Hepatocyte (in vitro differentiated cells): ENCODE data around the gene TMEM256. TPM values are rescaled to one million over a fixed set of nuclear protein-coding genes. Genes with fewer than 3 reads are reported as not detected.

Experiments used
- DNase-seq: peaks from one replicate; pipeline ENCODE4 v3.0.0-alpha.2; 2016; ENCODE audit warnings: low spot score
- H2AFZ ChIP-seq: fragments of 200-600 bp; sonication (generic); 2 replicates; pipeline ENCODE4 v1.6.0; 2016; ENCODE audit warnings: antibody characterized with exemption, mild to moderate bottlenecking
- H3K27ac ChIP-seq: fragments of 200-600 bp; sonication (generic); 2 replicates; pipeline ENCODE4 v1.5.1; 2016; ENCODE audit warnings: mild to moderate bottlenecking
- H3K27me3 ChIP-seq: fragments of 200-600 bp; sonication (generic); 2 replicates; pipeline ENCODE4 v1.6.1; 2016
- H3K36me3 ChIP-seq: fragments of 200-600 bp; sonication (generic); replicated peaks from 2 replicates; pipeline ENCODE4 v1.5.1; 2016; ENCODE audit warnings: low read depth; ENCODE audit not compliant: insufficient read depth
- H3K4me1 ChIP-seq: fragments of 200-600 bp; sonication (generic); 2 replicates; pipeline ENCODE4 v1.5.1; 2016; ENCODE audit warnings: mild to moderate bottlenecking, moderate library complexity; ENCODE audit not compliant: insufficient read depth
- H3K4me2 ChIP-seq: fragments of 200-600 bp; sonication (generic); 2 replicates; pipeline ENCODE4 v1.6.0; 2016
- H3K4me3 ChIP-seq: fragments of 200-600 bp; sonication (generic); 2 replicates; pipeline ENCODE4 v1.5.1; 2016; ENCODE audit warnings: mild to moderate bottlenecking
- H3K79me2 ChIP-seq: fragments of 200-600 bp; sonication (generic); 2 replicates; pipeline ENCODE4 v1.6.0; 2017; ENCODE audit warnings: mild to moderate bottlenecking
- H3K9me2 ChIP-seq: fragments of 200-600 bp; sonication (generic); replicated peaks from 2 replicates; pipeline ENCODE4 v1.6.0; 2017; ENCODE audit warnings: mild to moderate bottlenecking; ENCODE audit not compliant: insufficient read depth
- H3K9me3 ChIP-seq: fragments of 200-600 bp; sonication (generic); 2 replicates; pipeline ENCODE4 v1.5.1; 2016; ENCODE audit warnings: low read depth, mild to moderate bottlenecking
- H4K20me1 ChIP-seq: fragments of 200-600 bp; sonication (generic); 2 replicates; pipeline ENCODE4 v1.6.0; 2016; ENCODE audit warnings: mild to moderate bottlenecking; ENCODE audit not compliant: insufficient read depth, poor library complexity, severe bottlenecking
- EZH2 ChIP-seq: fragments of 200-600 bp; sonication (generic); IDR thresholded peaks from 2 replicates; pipeline ENCODE4 v1.6.1; 2016; ENCODE audit warnings: antibody characterized with exemption, mild to moderate bottlenecking, borderline replicate concordance
- EZH2phosphoT487 ChIP-seq: fragments of 200-600 bp; sonication (generic); IDR thresholded peaks from one replicate; pipeline ENCODE4 v1.6.1; 2018; ENCODE audit warnings: antibody characterized with exemption, mild to moderate bottlenecking, low read depth, moderate library complexity; ENCODE audit not compliant: unreplicated experiment, severe bottlenecking
- WGBS: methylation state at CpG from one replicate; pipeline ENCODE4 v1.1.6; 2016; ENCODE audit warnings: low lambda C conversion rate; ENCODE audit errors: missing lambda C conversion rate; 5-methylcytosine and 5-hydroxymethylcytosine counted together
- polyA plus RNA-seq: library from polyadenylated mRNA; unstranded; fragments of >200 nt; fragmentation: Nextera tagmentation; extraction: Ambion mirVana; gene quantifications from 2 replicates; pipeline ENCODE4 v1.2.1, GENCODE V29; 2016
- total RNA-seq: library from RNA; depleted of rRNA; stranded (reverse); fragments of >200 nt; gene quantifications from 2 replicates; pipeline ENCODE4 v1.2.3, GENCODE V29; 2014
- TF ChIP-seq, protein P1 (sequence below): fragments of 200-600 bp; sonication (generic); IDR thresholded peaks from 2 replicates; pipeline ENCODE4 v1.5.1; 2016; ENCODE audit warnings: antibody characterized with exemption, mild to moderate bottlenecking; ENCODE audit not compliant: poor library complexity

Gene TMEM256
- total and polyA plus RNA-seq, 2 experiments from 2014 or later: 105 to 118 TPM

DNA sequence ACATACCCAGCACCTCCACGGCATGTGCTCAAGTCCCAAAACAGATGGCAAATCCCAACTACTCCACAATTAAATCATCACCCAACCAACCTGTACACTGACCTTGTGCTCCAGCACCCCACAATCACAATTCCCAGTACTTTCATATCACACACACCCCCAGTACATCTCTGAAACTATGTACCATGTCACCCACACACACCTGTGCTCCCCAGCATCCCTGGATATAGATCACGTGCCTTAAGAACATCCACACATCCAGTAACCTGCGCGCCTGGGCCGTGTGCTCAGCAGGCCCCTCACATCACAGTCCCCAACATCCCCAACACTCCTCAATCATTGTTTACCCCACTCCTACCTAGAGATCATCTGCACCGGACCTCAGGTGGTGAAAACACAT is 5.8 kb upstream of the TMEM256 start:
- H3K4me2 ChIP-seq: no peak overlapping the region
- H3K4me1 ChIP-seq: no peaks in the 10 kb centered on the region
- H4K20me1 ChIP-seq: no peaks in the 10 kb centered on the region
- H3K9me2 ChIP-seq: no peaks in the 10 kb centered on the region
- TF ChIP-seq, protein P1, sequence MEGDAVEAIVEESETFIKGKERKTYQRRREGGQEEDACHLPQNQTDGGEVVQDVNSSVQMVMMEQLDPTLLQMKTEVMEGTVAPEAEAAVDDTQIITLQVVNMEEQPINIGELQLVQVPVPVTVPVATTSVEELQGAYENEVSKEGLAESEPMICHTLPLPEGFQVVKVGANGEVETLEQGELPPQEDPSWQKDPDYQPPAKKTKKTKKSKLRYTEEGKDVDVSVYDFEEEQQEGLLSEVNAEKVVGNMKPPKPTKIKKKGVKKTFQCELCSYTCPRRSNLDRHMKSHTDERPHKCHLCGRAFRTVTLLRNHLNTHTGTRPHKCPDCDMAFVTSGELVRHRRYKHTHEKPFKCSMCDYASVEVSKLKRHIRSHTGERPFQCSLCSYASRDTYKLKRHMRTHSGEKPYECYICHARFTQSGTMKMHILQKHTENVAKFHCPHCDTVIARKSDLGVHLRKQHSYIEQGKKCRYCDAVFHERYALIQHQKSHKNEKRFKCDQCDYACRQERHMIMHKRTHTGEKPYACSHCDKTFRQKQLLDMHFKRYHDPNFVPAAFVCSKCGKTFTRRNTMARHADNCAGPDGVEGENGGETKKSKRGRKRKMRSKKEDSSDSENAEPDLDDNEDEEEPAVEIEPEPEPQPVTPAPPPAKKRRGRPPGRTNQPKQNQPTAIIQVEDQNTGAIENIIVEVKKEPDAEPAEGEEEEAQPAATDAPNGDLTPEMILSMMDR: no peak
- TF ChIP-seq EZH2phosphoT487 (no peak), EZH2 (no peak)
- H3K4me3 ChIP-seq: no peak overlapping the region
- H3K9me3 ChIP-seq: no peaks in the 10 kb centered on the region
- H3K27me3 ChIP-seq: no peaks in the 10 kb centered on the region
- H3K79me2 ChIP-seq: peaks cover 6% of the 10 kb centered on the region
- H3K27ac ChIP-seq: no peak overlapping the region
- H2AFZ ChIP-seq: no peak overlapping the region
- H3K36me3 ChIP-seq: no peaks in the 10 kb centered on the region
- WGBS: 92% methylated on average over 6 of the region's 6 CpGs
- DNase-seq: no peak

DNA sequence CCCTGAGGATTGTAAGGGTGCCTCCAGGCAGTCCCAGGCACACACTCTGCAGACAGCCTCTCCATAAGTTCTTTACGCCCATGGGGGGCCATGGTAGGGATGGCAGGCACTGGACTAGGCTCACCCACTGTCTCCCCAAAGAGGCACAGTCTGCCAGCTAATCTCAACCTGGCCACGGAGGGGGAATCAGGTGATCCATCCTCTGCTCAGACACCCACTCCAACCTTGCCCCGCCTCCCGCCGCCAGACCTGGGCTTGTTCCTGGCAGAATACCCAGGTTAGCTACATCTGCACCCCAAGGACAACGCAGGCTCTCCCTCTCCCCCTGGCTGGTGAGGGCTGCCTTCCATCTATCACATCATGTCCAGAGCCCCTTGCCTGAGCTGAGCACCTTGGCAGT is 5.0 kb upstream of the TMEM256 start:
- Histone ChIP-seq H3K79me2 (peaks cover 6% of the 10 kb centered on the region), H3K27ac (no peak overlapping the region), H3K9me2 (no peaks in the 10 kb centered on the region), H3K4me2 (no peak overlapping the region), H3K9me3 (no peaks in the 10 kb centered on the region), H2AFZ (no peak overlapping the region), H3K36me3 (no peaks in the 10 kb centered on the region), H3K4me3 (no peak overlapping the region), H3K4me1 (no peaks in the 10 kb centered on the region), H3K27me3 (no peaks in the 10 kb centered on the region), H4K20me1 (no peaks in the 10 kb centered on the region)
- TF ChIP-seq, protein P1: no peak
- TF ChIP-seq EZH2 (no peak), EZH2phosphoT487 (no peak)
- DNase-seq: no peak
- 91% methylated on average over 6 of the region's 6 CpGs for WGBS

DNA sequence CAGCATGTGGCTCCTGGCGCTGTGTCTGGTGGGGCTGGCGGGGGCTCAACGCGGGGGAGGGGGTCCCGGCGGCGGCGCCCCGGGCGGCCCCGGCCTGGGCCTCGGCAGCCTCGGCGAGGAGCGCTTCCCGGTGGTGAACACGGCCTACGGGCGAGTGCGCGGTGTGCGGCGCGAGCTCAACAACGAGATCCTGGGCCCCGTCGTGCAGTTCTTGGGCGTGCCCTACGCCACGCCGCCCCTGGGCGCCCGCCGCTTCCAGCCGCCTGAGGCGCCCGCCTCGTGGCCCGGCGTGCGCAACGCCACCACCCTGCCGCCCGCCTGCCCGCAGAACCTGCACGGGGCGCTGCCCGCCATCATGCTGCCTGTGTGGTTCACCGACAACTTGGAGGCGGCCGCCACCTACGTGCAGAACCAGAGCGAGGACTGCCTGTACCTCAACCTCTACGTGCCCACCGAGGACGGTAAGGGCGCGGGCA is 4.4 kb upstream of the TMEM256 start:
- no peak overlapping the region for H3K4me2 ChIP-seq
- no peaks in the 10 kb centered on the region for H3K36me3 ChIP-seq
- no peaks in the 10 kb centered on the region for H3K27me3 ChIP-seq
- DNase-seq: no peak
- no peak overlapping the region for H2AFZ ChIP-seq
- H4K20me1 ChIP-seq: no peaks in the 10 kb centered on the region
- H3K79me2 ChIP-seq: peaks cover 6% of the 10 kb centered on the region
- 94% methylated on average over 29 of the region's 58 CpGs for WGBS
- TF ChIP-seq EZH2phosphoT487 (no peak), EZH2 (no peak)
- TF ChIP-seq, protein P1: no peak
- H3K9me3 ChIP-seq: no peaks in the 10 kb centered on the region
- H3K4me1 ChIP-seq: no peaks in the 10 kb centered on the region
- H3K27ac ChIP-seq: no peak overlapping the region
- no peaks in the 10 kb centered on the region for H3K9me2 ChIP-seq
- H3K4me3 ChIP-seq: no peak overlapping the region
